ES-I3 (cell line): ENCODE results near the gene LRRTM4.

ENCODE experiments used
- H3K36me3 ChIP-seq: 2 replicates; pipeline ENCODE4 v1.6.1; 2013; ENCODE audit warnings: mild to moderate bottlenecking, low read length, control low read depth, moderate library complexity; ENCODE audit not compliant: insufficient read depth
- H3K4me1 ChIP-seq: 2 replicates; pipeline ENCODE4 v1.6.1; 2013; ENCODE audit warnings: mild to moderate bottlenecking, control low read depth, low read length; ENCODE audit not compliant: insufficient read depth
- H3K9ac ChIP-seq: 2 replicates; pipeline ENCODE4 v1.6.1; 2013; ENCODE audit warnings: low read depth, mild to moderate bottlenecking, low read length, moderate library complexity
- H3K9me3 ChIP-seq: 2 replicates; pipeline ENCODE4 v1.6.1; 2013; ENCODE audit warnings: mild to moderate bottlenecking, low read length, moderate library complexity; ENCODE audit not compliant: control insufficient read depth, insufficient read depth

LRRTM4 gene

GRCh38 chr2:77521931-77522470 lies at the start of gene LRRTM4:
Gene LRRTM4, minus strand, starts transcription at chr2:77522376.
- no peaks in the 10 kb centered on the region for H3K36me3 ChIP-seq
- H3K9me3 ChIP-seq = no peaks in the 10 kb centered on the region
- H3K4me1 ChIP-seq = peaks cover 42% of the 10 kb centered on the region
- peak within 1 kb of the TSS; percentile 54 for H3K9ac ChIP-seq

DNA sequence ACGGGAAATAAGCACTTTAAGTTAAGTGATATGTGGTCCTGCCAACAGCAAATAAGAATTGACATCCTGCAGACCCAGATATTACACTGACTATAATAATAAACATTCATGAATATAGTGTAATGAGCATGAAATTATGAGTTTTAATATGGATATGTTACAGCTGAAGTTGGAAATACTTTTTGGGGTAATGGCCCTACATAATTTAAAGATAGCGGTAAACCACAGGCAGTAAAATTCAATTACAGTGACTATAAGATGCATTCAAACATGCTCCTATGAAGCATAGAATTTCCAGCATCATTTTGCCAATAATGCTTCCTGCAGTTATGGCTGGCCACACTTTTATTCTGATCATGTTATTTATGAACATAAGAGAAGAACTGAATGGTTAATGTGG lies 49.4 kb upstream of the LRRTM4 start:
- H3K4me1 ChIP-seq = no peaks in the 10 kb centered on the region
- no peak overlapping the region for H3K9ac ChIP-seq
- no peaks in the 10 kb centered on the region for H3K9me3 ChIP-seq
- no peaks in the 10 kb centered on the region for H3K36me3 ChIP-seq

DNA sequence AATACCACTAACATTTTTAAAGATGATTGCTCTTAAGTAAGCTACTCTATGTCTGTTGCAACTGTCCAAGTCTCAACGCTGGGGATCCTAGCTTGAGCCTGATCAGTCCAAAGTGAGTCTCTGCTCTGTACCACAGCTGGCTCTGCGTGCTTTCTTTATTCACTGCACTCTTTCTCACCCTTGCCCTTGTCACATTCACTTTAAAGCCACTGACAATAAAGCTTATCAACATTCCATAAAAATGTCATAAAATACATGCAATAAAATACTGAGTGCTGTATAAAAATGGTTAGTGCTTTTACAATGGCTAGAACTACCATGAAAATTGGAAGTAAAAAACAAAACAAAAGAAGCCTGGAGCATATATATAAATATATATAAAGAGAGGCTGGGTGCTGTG lies 45.5 kb upstream of the LRRTM4 start:
- H3K9ac ChIP-seq = no peak overlapping the region
- H3K36me3 ChIP-seq = no peaks in the 10 kb centered on the region; the same call in 1 of the 2 replicates
- H3K9me3 ChIP-seq = no peaks in the 10 kb centered on the region
- peaks cover 6% of the 10 kb centered on the region; the same call in 1 of the 2 replicates for H3K4me1 ChIP-seq

- Histone ChIP-seq H3K4me1 (peaks cover 6% of the 10 kb centered on the region; the same call in 1 of the 2 replicates), H3K9ac (no peak overlapping the region), H3K9me3 (no peaks in the 10 kb centered on the region), H3K36me3 (no peaks in the 10 kb centered on the region; the same call in 1 of the 2 replicates)
These were observed 44.4 kb upstream of the LRRTM4 start for GRCh38 chr2:77566582-77566981.

DNA sequence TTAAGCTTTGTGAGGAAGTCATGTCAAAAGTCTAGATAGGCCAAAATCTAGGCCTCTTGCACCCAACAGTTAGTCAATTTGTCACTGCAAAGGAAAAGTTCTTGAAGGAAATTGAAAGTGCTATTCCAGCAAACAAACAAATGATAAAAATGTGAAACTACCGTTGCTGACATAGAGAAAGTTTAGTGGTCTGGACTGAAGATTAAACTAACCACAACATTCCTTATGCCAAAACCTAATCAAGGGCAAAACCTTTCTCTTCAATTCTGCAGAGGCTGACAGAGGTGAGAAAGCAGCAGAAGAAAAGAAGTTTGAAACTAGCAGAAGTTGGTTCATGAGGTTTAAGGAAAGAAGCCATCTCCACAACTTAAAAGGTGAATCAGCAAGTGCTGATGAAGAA lies 44.0 kb upstream of the LRRTM4 start:
- Histone ChIP-seq H3K36me3 (no peaks in the 10 kb centered on the region; the same call in 1 of the 2 replicates), H3K4me1 (peaks cover 6% of the 10 kb centered on the region; the same call in 1 of the 2 replicates), H3K9me3 (no peaks in the 10 kb centered on the region), H3K9ac (no peak overlapping the region)

DNA sequence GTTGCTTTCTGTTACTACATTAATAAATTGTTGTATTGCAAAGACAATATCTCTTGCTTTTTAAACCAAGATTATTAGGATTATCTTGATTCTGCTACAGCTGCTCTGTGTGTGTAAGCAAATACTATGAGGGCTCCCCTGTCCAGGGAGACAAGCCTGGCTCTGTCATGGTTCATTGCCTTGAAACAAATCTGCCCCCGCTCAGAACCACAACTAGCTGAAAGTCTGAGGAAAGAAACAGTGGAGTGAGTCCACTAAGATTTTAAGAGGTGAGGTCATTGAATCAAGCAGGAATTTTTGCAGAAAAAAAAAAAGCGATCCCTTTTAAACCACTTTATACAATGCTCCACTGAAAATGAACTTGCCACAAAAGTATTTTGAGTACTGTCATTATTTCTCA lies 30.8 kb upstream of the LRRTM4 start:
- no peak overlapping the region for H3K9ac ChIP-seq
- H3K9me3 ChIP-seq = no peaks in the 10 kb centered on the region
- no peaks in the 10 kb centered on the region for H3K36me3 ChIP-seq
- no peaks in the 10 kb centered on the region for H3K4me1 ChIP-seq

DNA sequence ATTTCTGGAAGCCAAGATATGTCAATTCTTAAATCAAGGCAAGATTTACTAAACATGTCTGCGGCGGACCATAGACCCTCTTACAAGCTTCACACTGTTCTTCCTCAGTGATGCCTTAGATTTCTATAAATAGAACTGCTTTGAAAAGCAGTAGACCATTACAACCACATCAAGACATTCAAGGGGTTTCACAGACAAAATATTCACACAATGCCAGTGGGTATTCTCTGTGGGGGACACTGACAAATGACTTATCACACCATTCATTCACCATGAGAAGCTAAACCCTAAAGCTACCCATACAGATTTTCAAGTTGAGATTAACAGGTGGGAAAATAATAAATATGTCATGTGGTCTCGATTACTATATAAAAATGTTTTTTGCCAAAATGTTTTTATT lies 15.9 kb upstream of the LRRTM4 start:
- no peaks in the 10 kb centered on the region for H3K36me3 ChIP-seq
- no peaks in the 10 kb centered on the region for H3K4me1 ChIP-seq
- no peaks in the 10 kb centered on the region for H3K9me3 ChIP-seq
- H3K9ac ChIP-seq = no peak overlapping the region

DNA sequence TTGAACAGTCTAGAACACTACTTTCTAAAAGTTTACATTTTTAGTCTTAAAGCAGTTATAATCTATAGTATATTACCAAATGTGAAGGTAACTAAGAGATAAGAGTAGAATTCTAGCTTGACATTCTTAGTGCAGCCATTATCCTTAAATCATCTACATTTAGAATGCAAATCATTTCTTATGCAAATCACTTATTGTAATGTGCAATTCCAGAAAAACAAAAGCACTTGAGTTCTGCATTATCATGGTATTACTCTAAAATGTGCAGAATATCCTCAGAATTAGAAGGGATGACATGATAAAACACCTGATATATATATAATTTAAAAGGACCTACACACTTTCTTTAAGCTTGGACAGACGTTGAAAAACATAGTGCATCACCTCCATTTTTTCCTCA lies 712 bp upstream of the LRRTM4 start:
- Histone ChIP-seq H3K9me3 (no peaks in the 10 kb centered on the region), H3K36me3 (no peaks in the 10 kb centered on the region; the same call in 1 of the 2 replicates), H3K9ac (no peak overlapping the region; the same call in 1 of the 2 replicates), H3K4me1 (peaks cover 42% of the 10 kb centered on the region)

GRCh38 chr2:77521548-77521891 lies 656 bp downstream of the LRRTM4 start:
- Histone ChIP-seq H3K36me3 (no peaks in the 10 kb centered on the region), H3K9ac (peak overlapping the region; percentile 54), H3K4me1 (peaks cover 42% of the 10 kb centered on the region), H3K9me3 (no peaks in the 10 kb centered on the region)

GRCh38 chr2:77520641-77521547 lies 1.3 kb downstream of the LRRTM4 start:
- no peaks in the 10 kb centered on the region for H3K36me3 ChIP-seq
- peak overlapping the region; percentile 54 for H3K9ac ChIP-seq
- peaks cover 42% of the 10 kb centered on the region for H3K4me1 ChIP-seq
- H3K9me3 ChIP-seq = no peaks in the 10 kb centered on the region

DNA sequence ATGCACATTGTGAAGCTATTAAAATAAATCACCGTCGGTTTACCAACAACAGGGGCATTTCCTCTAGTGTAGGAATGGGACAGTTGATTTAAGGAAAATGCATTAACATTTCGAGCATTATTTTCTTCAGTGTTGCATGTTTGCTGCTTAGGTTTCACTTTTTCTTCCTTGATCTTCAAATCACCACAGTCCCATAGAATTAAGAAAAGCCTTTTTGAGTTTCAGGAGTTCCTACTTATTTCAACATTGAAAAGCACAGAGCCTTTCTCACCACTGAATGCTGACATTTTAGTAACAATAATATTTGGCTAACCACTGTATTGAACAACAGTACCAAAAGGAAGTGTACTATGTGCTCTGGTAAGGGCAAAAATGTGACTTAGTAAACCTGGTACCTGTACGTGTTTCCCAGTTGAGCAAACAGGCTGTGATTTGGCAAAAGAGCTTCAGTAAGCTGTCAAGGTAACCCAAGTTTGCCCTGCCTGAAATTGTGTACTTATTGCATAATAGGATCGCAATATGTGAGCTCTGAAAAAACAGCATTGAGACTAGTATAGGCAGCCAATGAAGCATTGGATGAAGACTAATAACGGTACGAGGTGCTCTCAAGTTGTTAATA lies 2.2 kb downstream of the LRRTM4 start:
- Histone ChIP-seq H3K4me1 (peaks cover 42% of the 10 kb centered on the region), H3K9ac (peak overlapping the region; percentile 15; the same call in 1 of the 2 replicates), H3K9me3 (no peaks in the 10 kb centered on the region), H3K36me3 (no peaks in the 10 kb centered on the region)

DNA sequence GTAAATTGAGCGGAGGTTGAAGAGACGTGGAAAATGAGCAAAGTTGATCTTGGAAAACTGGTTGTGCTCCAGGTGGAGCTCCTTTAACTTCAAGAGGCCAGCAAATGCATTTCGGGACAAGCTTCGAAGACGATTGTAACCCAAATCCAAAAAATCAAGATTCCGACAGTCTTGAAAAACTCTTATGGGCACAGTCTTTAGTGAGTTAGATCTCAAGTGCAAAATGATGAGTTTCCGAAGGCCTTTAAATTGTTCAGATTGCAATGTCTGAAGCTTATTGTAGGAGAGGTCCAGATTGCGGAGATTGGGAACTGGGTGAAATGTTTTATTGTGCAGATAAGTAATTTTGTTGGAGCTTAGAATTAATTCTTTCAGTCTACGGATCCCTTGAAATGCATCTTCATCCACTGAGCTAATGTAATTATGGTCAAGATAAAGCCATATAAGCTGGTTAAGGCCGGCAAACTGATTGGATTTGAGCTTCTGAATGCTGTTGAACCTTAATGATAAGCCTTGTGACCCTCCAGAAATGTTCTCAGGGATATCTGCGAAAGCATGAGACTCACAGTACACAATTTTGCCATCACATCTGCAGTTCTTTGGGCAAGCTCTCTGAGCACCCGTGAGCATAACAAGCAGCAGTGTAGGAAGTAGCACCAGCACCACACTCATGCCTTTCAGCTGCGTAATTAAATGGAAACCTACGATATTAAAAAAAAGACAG lies 2.9 kb downstream of the LRRTM4 start:
- Histone ChIP-seq H3K9me3 (no peaks in the 10 kb centered on the region), H3K4me1 (peaks cover 37% of the 10 kb centered on the region), H3K36me3 (no peaks in the 10 kb centered on the region), H3K9ac (no peak overlapping the region)

GRCh38 chr2:77518311-77518710 lies 3.9 kb downstream of the LRRTM4 start:
- Histone ChIP-seq H3K36me3 (no peaks in the 10 kb centered on the region), H3K4me1 (peaks cover 28% of the 10 kb centered on the region), H3K9me3 (no peaks in the 10 kb centered on the region), H3K9ac (no peak overlapping the region)

DNA sequence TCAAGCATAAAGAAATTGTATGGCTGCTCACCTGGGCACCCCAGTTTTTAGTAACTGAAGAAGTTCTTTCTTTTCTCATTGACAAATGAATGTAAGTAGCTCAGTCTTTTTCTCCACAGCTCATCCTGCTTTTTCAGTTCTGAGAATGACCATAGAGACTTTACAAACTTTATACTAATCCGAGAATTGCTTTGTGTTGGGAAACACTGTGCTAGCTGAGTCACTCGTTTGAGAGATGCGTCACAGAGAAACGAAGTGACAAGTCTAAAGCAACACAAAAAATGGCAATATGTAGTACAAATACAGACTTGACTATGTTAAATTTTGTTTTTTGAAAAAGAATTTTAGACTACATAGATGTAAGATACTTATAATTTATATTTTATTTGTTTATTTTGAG lies 9.0 kb downstream of the LRRTM4 start:
- no peaks in the 10 kb centered on the region for H3K36me3 ChIP-seq
- H3K4me1 ChIP-seq = peaks cover 8% of the 10 kb centered on the region; the same call in 1 of the 2 replicates
- no peaks in the 10 kb centered on the region for H3K9me3 ChIP-seq
- no peak overlapping the region for H3K9ac ChIP-seq
